Common myeloid progenitor, CD34-positive (primary cell): ENCODE measurements around the gene OTOP1.
"Not testable (repeated sequence)": the region's sequence is repeated elsewhere in the genome, so short reads cannot be mapped to it uniquely, and the experiment has no call there.

Source experiments
- CTCF ChIA-PET: fragments of 350-600 bp; sonication (Branson Sonifier 250); formaldehyde crosslinking; loops from one replicate; lab custom pipeline; 2021; ENCODE audit warnings: antibody characterized with exemption; lab: Charles Lee
- POLR2A ChIA-PET: fragments of 350-600 bp; sonication (Branson Sonifier 250); formaldehyde crosslinking; loops from one replicate; lab custom pipeline; 2021; ENCODE audit warnings: antibody characterized with exemption; lab: Charles Lee
- DNase-seq, 3 donors: peaks; one replicate each; pipeline versions ENCODE4 v3.0.0 to v3.0.0-alpha.2; 2013
- H3K27ac ChIP-seq, 2 experiments: 1 replicate in 1 of 2; 2 replicates in 1 of 2; pipeline ENCODE4 v1.7.0; 2013; ENCODE audit warnings: inconsistent platforms in 2 of 2, low read length in 2 of 2, mild to moderate bottlenecking in 2 of 2, low read depth in 1 of 2, moderate library complexity in 1 of 2; ENCODE audit not compliant: severe bottlenecking in 2 of 2, insufficient read depth in 1 of 2, poor library complexity in 1 of 2
- H3K27me3 ChIP-seq, 5 experiments: replicated peaks in 2 of 5; 1 replicate in 3 of 5; 2 replicates in 2 of 5; pipeline versions ENCODE4 v1.6.1 to v1.7.0; 2013; ENCODE audit warnings: low read length in 4 of 5, mild to moderate bottlenecking in 2 of 5, moderate library complexity in 2 of 5, inconsistent platforms in 1 of 5; ENCODE audit not compliant: insufficient read depth in 5 of 5, control insufficient read depth in 4 of 5
- H3K36me3 ChIP-seq, 4 experiments: 1 replicate in 2 of 4; 2 replicates in 2 of 4; pipeline versions ENCODE4 v1.6.1 to v1.7.0; 2013; ENCODE audit warnings: low read length in 3 of 4, control low read depth in 1 of 4, mild to moderate bottlenecking in 1 of 4; ENCODE audit not compliant: control insufficient read depth in 4 of 4, insufficient read depth in 4 of 4
- H3K4me1 ChIP-seq, 4 experiments: 1 replicate in 3 of 4; 2 replicates in 1 of 4; pipeline versions ENCODE4 v1.6.1 to v1.7.1; 2013; ENCODE audit warnings: low read length in 3 of 4, mild to moderate bottlenecking in 3 of 4, control low read depth in 1 of 4, inconsistent platforms in 1 of 4, moderate library complexity in 1 of 4; ENCODE audit not compliant: control insufficient read depth in 4 of 4, insufficient read depth in 4 of 4; ENCODE audit errors: control extremely low read depth in 1 of 4
- H3K4me3 ChIP-seq, 7 experiments: 1 replicate in 4 of 7; 2 replicates in 3 of 7; pipeline versions ENCODE4 v1.5.1 to v1.7.0; 2013; ENCODE audit warnings: mild to moderate bottlenecking in 7 of 7, low read length in 6 of 7, moderate library complexity in 6 of 7, inconsistent platforms in 2 of 7, low read depth in 2 of 7, control low read depth in 1 of 7; ENCODE audit not compliant: insufficient read depth in 4 of 7, control insufficient read depth in 1 of 7; ENCODE audit errors: extremely low read depth in 1 of 7
- H3K9me3 ChIP-seq, 5 experiments: 1 replicate in 4 of 5; 2 replicates in 1 of 5; pipeline versions ENCODE4 v1.6.1 to v1.7.1; 2013; ENCODE audit warnings: low read length in 4 of 5, mild to moderate bottlenecking in 2 of 5, inconsistent platforms in 1 of 5, low read depth in 1 of 5, moderate library complexity in 1 of 5; ENCODE audit not compliant: control insufficient read depth in 4 of 5, insufficient read depth in 2 of 5; ENCODE audit errors: control extremely low read depth in 1 of 5
- WGBS: methylation state at CpG from one replicate; pipeline ENCODE4 v1.1.5; 2013; ENCODE audit not compliant: insufficient coverage; 5-methylcytosine and 5-hydroxymethylcytosine counted together

OTOP1 gene

GRCh38 chr4:4245172-4245571 is 18.4 kb upstream of the OTOP1 start:
- ChIA-PET POLR2A (no interaction called here), CTCF (no interaction called here)
- H3K9me3 ChIP-seq: no peaks in the 10 kb centered on the region
- H3K27me3 ChIP-seq: no peaks in the 10 kb centered on the region
- H3K36me3 ChIP-seq: peaks cover 11 to 37% (median 26%) of the 10 kb centered on the region in 4 experiments
- no peak for DNase-seq
- H3K4me1 ChIP-seq: peaks cover 8 to 18% (median 12%) of the 10 kb centered on the region in 4 experiments
- H3K4me3 ChIP-seq: no peak overlapping the region
- no peak overlapping the region for H3K27ac ChIP-seq
- 100% methylated on average over 1 of the region's 1 CpG for WGBS

- H3K27me3 ChIP-seq, H3K27ac ChIP-seq, DNase-seq, H3K4me3 ChIP-seq, POLR2A ChIA-PET, H3K9me3 ChIP-seq, CTCF ChIA-PET, H3K4me1 ChIP-seq: not testable (repeated sequence)
- peaks cover 7 to 57% (median 20%) of the 10 kb centered on the region in 4 experiments for H3K36me3 ChIP-seq
- WGBS: 100% methylated on average over 2 of the region's 3 CpGs
Observed at GRCh38 chr4:4239551-4239950, 12.8 kb upstream of the OTOP1 start.

DNA sequence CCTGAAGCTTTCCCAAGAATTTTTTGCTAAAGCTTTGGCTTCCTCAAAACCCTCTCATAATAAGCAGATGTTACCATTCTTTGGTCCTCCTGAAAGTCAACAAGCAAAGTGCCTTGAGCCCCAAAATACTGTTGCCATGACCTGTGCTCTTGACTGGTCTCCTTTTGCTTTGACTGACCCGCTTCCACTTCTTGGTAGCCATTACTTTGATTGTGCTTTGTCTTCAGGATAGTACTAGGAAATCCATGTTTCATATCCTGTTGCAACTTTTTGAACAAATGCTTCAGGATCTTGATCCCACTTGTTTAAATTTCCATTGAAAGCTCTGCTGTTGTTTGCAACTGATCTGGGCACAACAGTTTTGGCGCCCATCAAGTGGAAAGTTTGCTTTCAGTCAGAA is 6.9 kb upstream of the OTOP1 start:
- POLR2A ChIA-PET: no interaction called here
- no peaks in the 10 kb centered on the region for H3K4me1 ChIP-seq
- peaks cover 2 to 22% (median 5%) of the 10 kb centered on the region in 5 experiments for H3K27me3 ChIP-seq
- H3K4me3 ChIP-seq: no peak overlapping the region
- CTCF ChIA-PET: no interaction called here
- WGBS: 91% methylated on average over 2 of the region's 2 CpGs
- H3K27ac ChIP-seq: no peak overlapping the region
- peaks cover 0 to 17% (median 2%) of the 10 kb centered on the region in 4 experiments for H3K36me3 ChIP-seq
- H3K9me3 ChIP-seq: peaks cover 2 to 11% (median 3%) of the 10 kb centered on the region in 5 experiments
- DNase-seq: no peak

- Histone ChIP-seq H3K4me3 (no peak overlapping the region), H3K36me3 (no peaks in the 10 kb centered on the region), H3K9me3 (peaks cover 0 to 10% (median 4%) of the 10 kb centered on the region in 5 experiments), H3K27me3 (peaks cover 2 to 73% (median 19%) of the 10 kb centered on the region in 5 experiments), H3K4me1 (no peaks in the 10 kb centered on the region), H3K27ac (no peak overlapping the region)
- WGBS: no CpG with 5 or more reads among the region's 1 CpG
- CTCF ChIA-PET: no interaction called here
- POLR2A ChIA-PET: no interaction called here
- no peak for DNase-seq
Observed at GRCh38 chr4:4228356-4228668, 1.6 kb upstream of the OTOP1 start.

DNA sequence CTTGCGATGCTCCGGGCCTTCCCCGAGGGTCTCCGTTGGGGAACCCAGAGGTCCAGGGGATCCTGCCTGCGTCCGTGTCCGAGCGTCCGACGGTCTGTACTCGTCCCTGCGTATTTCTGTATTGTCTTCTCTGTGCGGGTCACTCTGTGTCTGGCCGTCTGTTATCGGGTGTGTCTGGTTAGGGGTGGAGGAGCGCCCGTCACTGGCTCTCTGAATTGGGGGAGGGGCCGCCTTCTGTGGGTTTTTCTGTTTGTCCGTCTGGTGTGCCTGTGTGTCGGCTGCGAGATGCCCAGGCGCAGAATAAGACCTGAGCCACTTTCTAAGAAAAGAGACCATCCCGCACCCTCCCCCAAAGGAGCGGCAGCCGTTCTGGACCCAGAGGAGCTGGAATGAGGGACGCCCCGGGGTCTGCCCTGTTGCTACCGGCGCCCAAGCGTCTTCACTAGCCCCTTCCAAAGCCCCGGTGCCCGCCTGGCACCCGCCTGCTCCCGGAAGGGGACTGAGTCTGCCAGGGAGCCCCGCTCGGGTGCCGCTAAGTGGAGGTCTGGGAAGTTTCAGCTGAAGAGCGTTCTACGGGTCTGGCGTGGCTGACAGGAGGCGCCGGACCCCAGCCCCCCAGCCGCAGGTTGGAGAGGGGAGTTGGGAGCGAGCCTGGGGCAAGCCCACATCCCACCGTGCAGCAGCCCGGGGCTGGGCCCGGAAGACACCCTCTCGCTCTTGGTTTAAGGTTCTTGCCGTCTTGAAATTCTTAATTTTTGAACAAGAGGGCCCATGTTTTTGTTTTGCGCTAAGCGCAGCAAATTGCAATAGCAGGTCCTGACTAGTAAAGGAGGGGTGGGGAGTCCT is 1.0 kb upstream of the OTOP1 start:
- Histone ChIP-seq H3K9me3 (peaks cover 0 to 6% (median 4%) of the 10 kb centered on the region in 5 experiments), H3K27me3 (peaks cover 2 to 78% (median 21%) of the 10 kb centered on the region in 5 experiments), H3K4me3 (peak overlapping the region in 2 of 7 experiments; percentile 16 to 19), H3K4me1 (no peaks in the 10 kb centered on the region), H3K36me3 (no peaks in the 10 kb centered on the region), H3K27ac (no peak overlapping the region)
- no peak for DNase-seq
- WGBS: 8% methylated on average over 39 of the region's 51 CpGs
- POLR2A ChIA-PET: no interaction called here
- CTCF ChIA-PET: no interaction called here

DNA sequence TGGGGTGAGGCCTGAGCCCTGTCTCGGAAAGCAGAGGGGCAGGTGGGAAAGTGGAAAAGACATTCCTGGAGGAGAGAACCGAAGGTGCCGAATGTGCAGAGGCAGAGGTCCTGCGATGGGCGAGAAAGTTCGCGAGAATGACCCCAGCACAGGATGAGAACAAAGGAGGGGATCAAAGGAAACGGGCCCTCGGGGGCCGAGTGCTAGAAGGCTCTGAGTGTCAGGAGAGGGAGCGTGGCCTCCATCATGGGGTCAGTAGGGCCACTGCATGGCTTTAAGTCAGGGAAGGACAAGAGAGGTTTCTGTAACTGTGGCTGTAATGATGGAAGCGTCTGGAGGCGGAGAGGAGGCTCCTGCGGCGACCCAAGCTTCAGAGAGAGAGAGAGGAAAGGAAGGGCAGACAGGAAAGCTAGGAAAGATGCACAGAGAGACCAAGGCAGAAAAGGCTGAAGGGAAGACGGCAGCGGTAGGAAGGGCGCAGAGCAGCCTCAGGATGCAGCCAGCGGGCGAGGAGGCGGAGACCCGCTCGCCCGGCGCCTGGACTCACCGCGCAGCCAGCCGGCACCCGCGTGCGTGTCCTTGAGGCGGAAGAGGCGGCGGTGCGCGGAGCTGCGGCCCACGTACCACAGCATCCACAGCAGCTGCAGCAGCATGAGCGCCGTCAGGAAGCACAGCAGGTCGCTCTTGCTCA is 669 bp downstream of the OTOP1 start:
- peaks cover 0 to 6% (median 4%) of the 10 kb centered on the region in 5 experiments for H3K9me3 ChIP-seq
- CTCF ChIA-PET: no interaction called here
- no peak overlapping the region for H3K27ac ChIP-seq
- POLR2A ChIA-PET: no interaction called here
- H3K27me3 ChIP-seq: peaks cover 0 to 90% (median 21%) of the 10 kb centered on the region in 5 experiments
- peak in 2 of 3 donors; percentile 19 to 34 for DNase-seq
- 18% methylated on average over 39 of the region's 41 CpGs for WGBS
- no peaks in the 10 kb centered on the region for H3K36me3 ChIP-seq
- no peaks in the 10 kb centered on the region for H3K4me1 ChIP-seq
- H3K4me3 ChIP-seq: no peak overlapping the region

DNA sequence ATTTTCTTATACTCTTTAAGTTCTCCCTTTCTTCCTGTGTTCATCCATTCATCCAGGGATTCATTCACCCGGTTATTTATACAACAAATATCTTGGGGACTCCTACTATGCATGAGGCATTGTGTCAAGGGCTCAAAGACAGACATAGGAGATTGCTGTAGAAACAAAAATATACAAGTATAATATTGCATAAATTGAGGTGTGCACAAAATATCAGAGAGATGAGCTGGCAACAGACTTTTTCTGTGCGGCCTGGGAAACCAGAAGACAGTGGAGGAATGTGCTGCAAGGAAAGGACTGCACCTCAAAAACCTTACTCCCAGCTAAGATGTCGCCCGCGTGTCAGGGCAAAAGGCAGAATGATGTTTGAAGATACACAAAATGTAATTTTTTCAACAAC is 9.6 kb downstream of the OTOP1 start:
- WGBS: 38% methylated on average over 1 of the region's 5 CpGs
- Histone ChIP-seq H3K9me3 (no peaks in the 10 kb centered on the region), H3K36me3 (no peaks in the 10 kb centered on the region), H3K4me3 (no peak overlapping the region), H3K27me3 (peaks cover 0 to 32% (median 4%) of the 10 kb centered on the region in 5 experiments), H3K27ac (no peak overlapping the region), H3K4me1 (no peaks in the 10 kb centered on the region)
- ChIA-PET POLR2A (no interaction called here), CTCF (no interaction called here)
- DNase-seq: no peak
